MM.1S (cell line): ENCODE results near the gene NDUFA1.

Experiments
- EZH2phosphoT487 ChIP-seq: fragments of 300-600 bp; sonication (generic); IDR thresholded peaks from 2 replicates; pipeline ENCODE4 v1.6.1; 2018; ENCODE audit warnings: antibody characterized with exemption, low read length
- TF ChIP-seq, protein P1 (sequence below): fragments of 300-600 bp; sonication (generic); IDR thresholded peaks from 2 replicates; pipeline ENCODE4 v1.5.1; 2016; ENCODE audit warnings: antibody characterized with exemption, low read length, mixed read lengths

DNA sequence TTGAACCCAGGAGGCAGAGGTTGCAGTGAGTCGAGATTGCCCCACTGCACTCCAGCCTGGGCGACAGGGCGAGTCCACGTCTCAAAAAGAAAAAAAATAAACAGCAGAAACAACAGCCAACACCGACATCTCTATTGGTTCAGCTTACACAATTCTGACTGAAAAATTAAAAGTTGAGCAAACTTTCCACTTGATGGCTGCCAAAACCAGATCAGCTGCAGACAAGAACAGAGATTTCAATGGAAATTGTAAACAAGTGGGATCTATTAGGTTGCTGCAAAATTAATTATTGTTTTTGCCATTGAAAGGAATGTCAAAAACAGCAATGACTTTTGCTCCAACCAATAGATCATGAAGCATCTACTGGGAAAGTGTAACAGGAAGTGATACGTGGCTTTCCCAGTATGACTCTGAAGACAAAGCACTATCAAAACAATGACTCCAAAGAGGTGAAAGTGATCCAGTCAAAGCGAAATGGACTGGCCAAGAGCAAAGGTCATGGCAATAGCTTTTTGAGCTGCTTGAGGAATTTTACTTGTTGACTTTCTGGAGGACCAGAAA lies 45.2 kb upstream of the NDUFA1 start:
- TF ChIP-seq, protein P1, sequence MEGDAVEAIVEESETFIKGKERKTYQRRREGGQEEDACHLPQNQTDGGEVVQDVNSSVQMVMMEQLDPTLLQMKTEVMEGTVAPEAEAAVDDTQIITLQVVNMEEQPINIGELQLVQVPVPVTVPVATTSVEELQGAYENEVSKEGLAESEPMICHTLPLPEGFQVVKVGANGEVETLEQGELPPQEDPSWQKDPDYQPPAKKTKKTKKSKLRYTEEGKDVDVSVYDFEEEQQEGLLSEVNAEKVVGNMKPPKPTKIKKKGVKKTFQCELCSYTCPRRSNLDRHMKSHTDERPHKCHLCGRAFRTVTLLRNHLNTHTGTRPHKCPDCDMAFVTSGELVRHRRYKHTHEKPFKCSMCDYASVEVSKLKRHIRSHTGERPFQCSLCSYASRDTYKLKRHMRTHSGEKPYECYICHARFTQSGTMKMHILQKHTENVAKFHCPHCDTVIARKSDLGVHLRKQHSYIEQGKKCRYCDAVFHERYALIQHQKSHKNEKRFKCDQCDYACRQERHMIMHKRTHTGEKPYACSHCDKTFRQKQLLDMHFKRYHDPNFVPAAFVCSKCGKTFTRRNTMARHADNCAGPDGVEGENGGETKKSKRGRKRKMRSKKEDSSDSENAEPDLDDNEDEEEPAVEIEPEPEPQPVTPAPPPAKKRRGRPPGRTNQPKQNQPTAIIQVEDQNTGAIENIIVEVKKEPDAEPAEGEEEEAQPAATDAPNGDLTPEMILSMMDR: no peak
- TF ChIP-seq EZH2phosphoT487: no peak
